Transverse colon (tissue), 4 donors: ENCODE measurements around the gene SPNS3. TPM values are rescaled to one million over a fixed set of nuclear protein-coding genes. Genes with fewer than 3 reads are reported as not detected.

Experiments used
- DNase-seq: peaks from one replicate; pipeline ENCODE4 v3.0.0-alpha.2; 2019
- H3K27ac ChIP-seq, 4 donors: fragments of 200-600 bp; sonication (generic); 2 replicates each; pipeline ENCODE4 v1.5.1; 2016 to 2018; ENCODE audit warnings: inconsistent platforms in 4 of 4
- H3K27me3 ChIP-seq: fragments of 200-600 bp; sonication (generic); 2 replicates; pipeline ENCODE4 v1.5.1; 2017; ENCODE audit warnings: inconsistent platforms
- H3K36me3 ChIP-seq, 4 donors: fragments of 200-600 bp; sonication (generic); 2 replicates each; pipeline ENCODE4 v1.5.1; 2017 to 2019; ENCODE audit warnings: inconsistent platforms in 4 of 4
- H3K4me1 ChIP-seq, 4 donors: fragments of 200-600 bp; sonication (generic); 2 replicates each; pipeline ENCODE4 v1.5.1; 2017 to 2020; ENCODE audit warnings: inconsistent platforms in 4 of 4
- H3K4me3 ChIP-seq, 4 donors: fragments of 200-600 bp; sonication (generic); 1 replicate in 1 of 4; 2 replicates in 3 of 4; pipeline versions ENCODE4 v1.5.1 to v1.6.1; 2017 to 2019; ENCODE audit warnings: inconsistent platforms in 4 of 4
- H3K9me3 ChIP-seq, 2 donors: fragments of 200-600 bp; sonication (generic); 2 replicates each; pipeline ENCODE4 v1.5.1; 2017 to 2019; ENCODE audit warnings: inconsistent platforms in 2 of 2
- EP300 ChIP-seq: sonication (generic); formaldehyde crosslinking; IDR thresholded peaks from one replicate; pipeline ENCODE4 v1.6.1; 2017; ENCODE audit warnings: antibody characterized with exemption, low read depth
- POLR2A ChIP-seq: fragments of 450-650 bp; IDR thresholded peaks from one replicate; pipeline ENCODE4 v1.6.1; 2016; ENCODE audit warnings: antibody characterized with exemption, mild to moderate bottlenecking, moderate library complexity
- POLR2AphosphoS5 ChIP-seq, 3 donors: sonication (generic); formaldehyde crosslinking; IDR thresholded peaks; one replicate each; pipeline ENCODE4 v1.6.1; 2016; ENCODE audit warnings: antibody characterized with exemption in 3 of 3
- WGBS, 2 donors: methylation state at CpG; one replicate each; pipeline ENCODE4 v1.1.5; 2018; ENCODE audit warnings: low coverage in 1 of 2; 5-methylcytosine and 5-hydroxymethylcytosine counted together
- in situ Hi-C, 4 donors: fragments of 200-750 bp; cut with MboI; loops; one replicate each; pipeline versions ENCODE4 v1.15.0 to v1.15.1; 2017; ENCODE audit warnings: low sequenced_read_pairs in 3 of 4, low pct_ligation_motif_present in 1 of 4, low pct_unique_long_range_greater_than_20kb in 1 of 4
- intact Hi-C: fragments of 100-400 bp; cut with DNase I; formaldehyde crosslinking; loops from one replicate; pipeline ENCODE4 v1.15.1; 2023; ENCODE audit warnings: low total_unique reads
- total RNA-seq, 4 donors: library from RNA; depleted of rRNA; stranded (reverse); fragments of >200 nt; gene quantifications; one replicate each; pipeline ENCODE4 v1.1.0, GENCODE V29; 2016
- TF ChIP-seq, protein P1 (sequence below), 5 experiments: fragments of 200-600 bp in 3 of 5; fragments of 450-650 bp in 2 of 5; sonication (generic) in 3 of 5; IDR thresholded peaks; 1 replicate in 2 of 5; 2 replicates in 3 of 5; pipeline ENCODE4 v1.5.1; 2016 to 2017; ENCODE audit warnings: antibody characterized with exemption in 5 of 5, inconsistent platforms in 3 of 5, mild to moderate bottlenecking in 2 of 5, moderate library complexity in 1 of 5

The SPNS3 gene
- total RNA-seq, 4 donors from 2014 or later: not detected

DNA sequence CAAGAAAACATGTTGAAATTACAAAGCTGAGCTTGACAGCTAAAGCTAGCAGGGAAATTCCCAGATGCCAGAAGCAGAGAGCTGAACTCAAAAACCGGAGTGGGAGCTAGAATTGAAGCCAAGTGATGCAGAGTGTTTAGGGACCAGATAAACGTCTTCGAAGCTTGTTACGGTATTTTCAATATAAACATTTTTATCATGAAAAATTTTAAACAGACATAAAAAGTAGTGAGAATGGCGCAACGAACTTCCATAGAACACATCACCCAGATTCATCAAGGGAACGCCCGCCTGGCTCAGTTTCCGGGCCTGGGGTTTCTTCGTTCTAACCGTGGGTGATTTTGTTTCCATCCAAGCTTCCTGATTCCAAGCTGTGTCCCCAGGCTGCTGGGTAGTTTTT lies 83.0 kb downstream of the SPNS3 start:
- H3K9me3 ChIP-seq: no peaks in the 10 kb centered on the region
- H3K4me1 ChIP-seq: peaks cover 0 to 11% (median 6%) of the 10 kb centered on the region in 4 donors
- no peak for TF ChIP-seq POLR2AphosphoS5 (IDR thresholded peaks at IDR 0.05)
- no peak for TF ChIP-seq POLR2A
- no peak for TF ChIP-seq EP300
- TF ChIP-seq, protein P1, sequence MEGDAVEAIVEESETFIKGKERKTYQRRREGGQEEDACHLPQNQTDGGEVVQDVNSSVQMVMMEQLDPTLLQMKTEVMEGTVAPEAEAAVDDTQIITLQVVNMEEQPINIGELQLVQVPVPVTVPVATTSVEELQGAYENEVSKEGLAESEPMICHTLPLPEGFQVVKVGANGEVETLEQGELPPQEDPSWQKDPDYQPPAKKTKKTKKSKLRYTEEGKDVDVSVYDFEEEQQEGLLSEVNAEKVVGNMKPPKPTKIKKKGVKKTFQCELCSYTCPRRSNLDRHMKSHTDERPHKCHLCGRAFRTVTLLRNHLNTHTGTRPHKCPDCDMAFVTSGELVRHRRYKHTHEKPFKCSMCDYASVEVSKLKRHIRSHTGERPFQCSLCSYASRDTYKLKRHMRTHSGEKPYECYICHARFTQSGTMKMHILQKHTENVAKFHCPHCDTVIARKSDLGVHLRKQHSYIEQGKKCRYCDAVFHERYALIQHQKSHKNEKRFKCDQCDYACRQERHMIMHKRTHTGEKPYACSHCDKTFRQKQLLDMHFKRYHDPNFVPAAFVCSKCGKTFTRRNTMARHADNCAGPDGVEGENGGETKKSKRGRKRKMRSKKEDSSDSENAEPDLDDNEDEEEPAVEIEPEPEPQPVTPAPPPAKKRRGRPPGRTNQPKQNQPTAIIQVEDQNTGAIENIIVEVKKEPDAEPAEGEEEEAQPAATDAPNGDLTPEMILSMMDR (IDR thresholded peaks at IDR 0.05): no peak
- H3K27me3 ChIP-seq: no peaks in the 10 kb centered on the region
- H3K36me3 ChIP-seq: no peaks in the 10 kb centered on the region
- no peak for DNase-seq
- intact Hi-C loops: no loop called here
- no peak overlapping the region for H3K4me3 ChIP-seq
- in situ Hi-C loops: no loop called here
- peak overlapping the region in 1 of 4 donors; percentile 11 for H3K27ac ChIP-seq
- 61 to 76% methylated on average over 11 of the region's 11 CpGs for WGBS, 2 donors

DNA sequence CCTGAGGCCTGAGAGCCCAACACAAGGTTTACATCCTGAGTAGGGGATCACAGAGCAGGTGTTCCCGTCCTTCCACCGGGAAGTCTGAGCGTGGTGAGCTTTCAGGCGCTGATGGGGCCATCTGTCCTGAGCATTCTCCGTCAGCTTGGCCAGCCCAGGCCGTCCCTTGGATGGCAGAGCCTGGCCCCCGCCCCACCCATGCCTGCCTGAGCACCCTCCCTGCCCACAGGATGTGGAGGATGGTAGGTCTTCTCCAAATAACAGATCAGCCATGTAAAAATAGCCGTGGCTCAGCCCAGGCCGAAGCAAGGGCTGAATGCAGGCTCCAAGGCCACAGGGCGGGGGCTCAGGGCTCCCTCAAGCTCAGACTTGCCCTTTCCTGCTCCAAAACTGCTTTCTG lies 85.2 kb downstream of the SPNS3 start:
- no peaks in the 10 kb centered on the region for H3K27me3 ChIP-seq
- DNase-seq: no peak
- peaks cover 0 to 11% (median 7%) of the 10 kb centered on the region in 4 donors for H3K4me1 ChIP-seq
- no peaks in the 10 kb centered on the region for H3K9me3 ChIP-seq
- no peak overlapping the region for H3K4me3 ChIP-seq
- no peaks in the 10 kb centered on the region for H3K36me3 ChIP-seq
- no peak for TF ChIP-seq POLR2AphosphoS5 (IDR thresholded peaks at IDR 0.05)
- TF ChIP-seq, protein P1 (IDR thresholded peaks at IDR 0.05): no peak
- TF ChIP-seq EP300: no peak
- no peak for TF ChIP-seq POLR2A
- in situ Hi-C loops: no loop called here
- 77% methylated on average over 10 of the region's 10 CpGs; no CpG with 5 or more reads in 1 of the 2 donors for WGBS, 2 donors
- intact Hi-C loops: no loop called here
- peak overlapping the region; percentile 16 to 51 (median 24) for H3K27ac ChIP-seq

DNA sequence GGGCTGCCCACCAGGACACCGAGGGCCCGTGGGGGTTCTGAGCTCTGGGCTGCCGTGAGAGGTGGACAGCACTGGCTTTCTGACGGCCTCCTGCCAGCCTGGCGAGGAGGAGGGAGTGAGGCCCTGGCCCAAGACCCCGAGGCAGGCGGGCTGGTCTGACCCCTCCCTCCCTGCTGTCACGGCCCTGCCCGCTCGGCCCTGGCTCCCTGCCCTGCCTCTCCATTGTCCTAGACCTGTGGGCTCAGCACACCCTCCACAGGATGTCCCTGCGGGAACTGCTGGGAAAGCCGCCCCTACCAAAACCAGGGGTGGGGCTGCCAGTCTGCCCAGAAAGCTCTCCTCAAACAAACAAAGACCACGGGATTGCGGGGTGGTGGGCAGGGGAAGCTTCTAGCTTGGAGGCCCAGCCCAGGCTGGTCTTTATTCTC lies 85.6 kb downstream of the SPNS3 start:
- no peaks in the 10 kb centered on the region for H3K9me3 ChIP-seq
- 80% methylated on average over 7 of the region's 14 CpGs; no CpG with 5 or more reads in 1 of the 2 donors for WGBS, 2 donors
- no peak for TF ChIP-seq POLR2A
- TF ChIP-seq, protein P1 (IDR thresholded peaks at IDR 0.05): no peak
- TF ChIP-seq EP300: no peak
- TF ChIP-seq POLR2AphosphoS5 (IDR thresholded peaks at IDR 0.05): no peak
- H3K27ac ChIP-seq: peak overlapping the region; percentile 16 to 51 (median 46)
- H3K4me3 ChIP-seq: no peak overlapping the region
- peaks cover 0 to 11% (median 7%) of the 10 kb centered on the region in 4 donors for H3K4me1 ChIP-seq
- H3K27me3 ChIP-seq: no peaks in the 10 kb centered on the region
- intact Hi-C loops (no loop called here), in situ Hi-C loops (no loop called here)
- DNase-seq: no peak
- H3K36me3 ChIP-seq: no peaks in the 10 kb centered on the region

DNA sequence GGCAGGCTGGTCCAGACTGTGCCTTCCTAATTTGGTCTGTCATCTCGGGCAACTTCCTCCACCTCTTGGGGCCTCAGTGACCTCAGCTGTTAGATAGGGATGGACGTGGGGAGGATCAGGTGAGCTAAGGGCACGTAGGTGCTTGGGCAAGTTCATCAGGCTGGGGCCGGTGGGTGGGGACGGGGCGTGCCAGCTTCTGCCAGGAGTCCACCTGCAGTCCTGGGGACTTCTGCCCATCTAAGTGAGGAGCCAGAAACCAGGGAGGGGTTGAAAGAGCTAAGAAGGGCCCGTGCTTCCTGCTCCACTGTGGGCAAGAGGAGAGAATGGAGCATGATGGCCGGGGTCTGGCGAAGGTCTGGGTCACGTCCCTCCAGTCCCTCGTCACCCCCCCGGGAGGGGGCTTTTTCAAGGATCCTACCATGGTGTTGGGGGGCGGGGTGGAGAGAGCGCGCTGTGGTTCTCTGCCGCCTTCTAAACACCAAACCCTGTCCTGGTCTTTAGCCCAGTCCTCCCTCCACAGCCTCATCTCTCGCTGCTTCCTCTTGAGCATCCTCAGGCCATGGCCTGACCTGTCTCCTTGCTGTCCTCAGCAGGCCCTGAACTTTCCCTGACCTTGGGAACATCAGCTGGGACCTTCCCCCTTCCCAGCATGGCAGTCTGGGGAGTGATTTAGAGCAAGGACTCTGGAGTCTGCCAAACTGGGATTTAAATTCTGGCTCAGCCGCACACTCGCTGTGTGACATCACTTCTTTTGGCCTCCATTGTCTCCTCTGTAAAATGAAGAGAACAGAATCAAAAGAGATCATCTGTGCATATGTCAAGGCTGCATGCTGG lies 86.5 kb downstream of the SPNS3 start:
- peaks cover 0 to 11% (median 7%) of the 10 kb centered on the region in 4 donors for H3K4me1 ChIP-seq
- no peaks in the 10 kb centered on the region for H3K27me3 ChIP-seq
- no peaks in the 10 kb centered on the region for H3K36me3 ChIP-seq
- no peak overlapping the region for H3K4me3 ChIP-seq
- H3K9me3 ChIP-seq: no peaks in the 10 kb centered on the region
- H3K27ac ChIP-seq: peak overlapping the region; percentile 46 to 49 (median 47)
- in situ Hi-C loops: no loop called here
- TF ChIP-seq POLR2A (no peak), POLR2AphosphoS5 (IDR thresholded peaks at IDR 0.05) (no peak), EP300 (no peak)
- TF ChIP-seq, protein P1 (IDR thresholded peaks at IDR 0.05): no peak
- intact Hi-C loops: no loop called here
- no peak for DNase-seq
- 87% methylated on average over 19 of the region's 19 CpGs; no CpG with 5 or more reads in 1 of the 2 donors for WGBS, 2 donors
